GM10248 (cell line): ENCODE data around the gene RRAGD.

Source experiments
- CTCF ChIA-PET: fragments of 300-600 bp; sonication (Branson Sonifier 250); formaldehyde crosslinking; extraction: SDS; loops from one replicate; lab custom pipeline; 2021; ENCODE audit warnings: antibody characterized with exemption; lab: Yijun Ruan, JAX
- POLR2A ChIA-PET: fragments of 350-650 bp; sonication (Branson Sonifier 250); formaldehyde crosslinking; extraction: SDS; loops from one replicate; lab custom pipeline; 2020; ENCODE audit warnings: antibody characterized with exemption; lab: Yijun Ruan, JAX
- DNase-seq: peaks from one replicate; pipeline ENCODE4 v3.0.0; 2012; ENCODE audit errors: extremely low spot score
- CTCF ChIP-seq: IDR thresholded peaks from 2 replicates; pipeline ENCODE4 v1.5.1; 2012; ENCODE audit warnings: mild to moderate bottlenecking, low read depth; ENCODE audit errors: extremely low read depth, missing control alignments, control extremely low read depth

The RRAGD gene

GRCh38 chr6:89378628-89379027 is 33.4 kb downstream of the RRAGD start:
- ChIA-PET CTCF (interaction anchor here (0.8 to 3.6 kb wide), 4 partner anchors 12 to 232 kb away, joined by 3 to 24 read pairs (median 4); no protein-coding TSS in a partner anchor), POLR2A (no interaction called here)
- no peak for DNase-seq
- TF ChIP-seq CTCF: no peak

DNA sequence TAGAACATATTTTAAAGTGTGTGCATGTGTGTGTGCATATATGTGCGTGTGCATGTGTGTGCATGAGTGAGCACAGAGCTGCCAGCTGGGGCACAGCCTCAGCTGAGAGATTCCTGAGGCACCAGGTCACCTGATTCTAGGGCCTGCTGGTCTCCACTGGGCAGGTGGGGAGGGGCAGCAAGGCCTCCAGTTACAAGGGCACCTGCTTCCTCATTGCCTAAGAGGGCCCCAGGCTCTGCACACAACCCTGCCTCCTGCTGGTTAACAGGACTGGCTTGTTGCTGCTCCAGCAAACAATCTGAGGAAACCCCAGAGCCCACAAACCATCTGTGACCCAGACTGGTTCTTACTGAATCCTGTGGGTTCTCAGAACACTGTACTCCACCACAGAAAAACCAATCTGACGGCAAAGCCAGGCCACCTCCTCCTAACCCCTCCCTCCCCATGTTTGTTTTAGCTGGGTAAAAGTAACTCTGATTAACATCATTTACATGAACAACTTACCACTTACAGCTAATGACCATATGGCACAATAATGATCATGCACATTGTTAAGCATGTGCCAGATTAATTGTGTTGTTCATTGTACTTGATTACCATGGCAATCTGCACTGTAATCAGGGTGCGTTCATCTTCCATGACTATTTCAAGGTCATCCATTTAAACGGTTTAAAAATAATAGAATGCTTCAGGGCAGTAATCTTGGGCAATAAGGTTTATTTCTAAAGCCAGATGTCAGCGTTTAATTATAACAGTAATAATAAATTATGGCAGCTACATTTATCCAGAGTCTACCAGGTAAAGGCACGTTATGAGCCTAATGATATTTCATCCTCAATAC is 36.4 kb downstream of the RRAGD start:
- ChIA-PET POLR2A (no interaction called here), CTCF (interaction anchor here (0.9 to 2.1 kb wide), 12 partner anchors 8 to 393 kb away, joined by 3 to 10 read pairs (median 4); partner anchors contain the start of gene ANKRD6)
- DNase-seq: peak; percentile 49
- peak; percentile 47 for TF ChIP-seq CTCF

- no peak for TF ChIP-seq CTCF
- CTCF ChIA-PET: interaction anchor here (0.7 to 3.5 kb wide), 60 partner anchors 8 to 466 kb away, joined by 3 to 50 read pairs (median 6); partner anchors contain the start of genes LYRM2, RNGTT, RRAGD and UBE2J1
- peak; percentile 32 for DNase-seq
- POLR2A ChIA-PET: interaction anchor here (0.5 kb wide), 1 partner anchor 20 kb away, joined by 3 read pairs; the partner anchor contains the start of gene UBE2J1
These were observed 39.6 kb downstream of the RRAGD start for GRCh38 chr6:89372506-89372901.

DNA sequence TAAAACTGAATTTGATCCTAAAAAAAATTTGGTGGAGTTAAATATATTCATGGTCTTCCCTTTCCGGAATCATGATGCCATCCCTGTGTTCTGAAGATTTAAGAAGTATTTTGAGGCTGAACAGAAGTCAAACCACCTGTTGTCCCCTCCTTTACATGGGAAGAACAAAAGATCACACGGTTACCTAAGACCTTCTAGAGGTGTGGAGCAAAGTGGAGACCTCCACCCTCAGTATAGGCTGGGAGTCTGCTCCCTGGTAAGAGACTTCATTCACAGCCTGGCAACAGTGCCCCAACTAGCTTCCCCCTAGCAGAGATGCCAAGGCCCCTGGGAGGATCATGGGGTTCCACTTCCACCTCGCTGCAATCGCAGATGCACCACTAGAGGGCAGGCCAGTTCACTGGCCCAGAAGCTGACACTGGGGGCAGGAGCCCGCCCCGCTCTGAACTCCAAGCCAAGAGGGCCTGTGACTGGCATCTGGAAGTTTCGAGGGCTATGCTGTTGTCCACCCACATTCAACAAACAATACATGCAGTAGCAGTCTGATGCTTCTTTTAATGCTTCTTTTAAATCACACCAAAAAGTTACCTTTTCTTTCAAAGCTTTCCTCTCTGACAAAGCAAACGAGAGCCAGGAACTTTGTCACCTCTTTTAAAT is 40.1 kb downstream of the RRAGD start:
- peak; percentile 98 for TF ChIP-seq CTCF
- ChIA-PET POLR2A (interaction anchor here (0.5 kb wide), 1 partner anchor 19 kb away, joined by 3 read pairs; the partner anchor contains the start of gene UBE2J1), CTCF (interaction anchor here (0.5 to 3.5 kb wide), 69 partner anchors 9 to 465 kb away, joined by 3 to 50 read pairs (median 5); partner anchors contain the start of genes LYRM2, RNGTT, RRAGD and UBE2J1)
- DNase-seq: peak; percentile 75

DNA sequence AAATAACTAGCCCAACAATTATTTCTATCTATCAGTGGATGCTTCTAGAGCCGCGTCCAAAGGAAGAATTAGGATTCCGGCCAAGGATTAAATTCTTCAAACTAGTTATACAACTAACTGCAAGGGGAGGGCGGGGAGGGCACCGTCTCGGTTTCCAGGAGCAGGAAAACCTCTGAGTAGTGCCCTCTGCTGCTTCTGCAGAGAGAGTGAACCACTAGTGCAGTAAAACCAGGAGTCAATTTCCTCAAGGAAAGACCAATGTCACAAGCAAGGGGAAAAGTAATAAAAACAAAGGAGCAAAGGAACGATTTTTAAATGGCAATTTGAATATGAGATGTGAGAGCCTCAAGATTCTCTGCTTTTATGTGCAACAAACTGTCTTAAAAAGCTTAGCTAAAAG is 43.1 kb downstream of the RRAGD start:
- no peak for DNase-seq
- POLR2A ChIA-PET: no interaction called here
- peak; percentile 25 for TF ChIP-seq CTCF
- CTCF ChIA-PET: interaction anchor here (0.7 to 5.2 kb wide), 10 partner anchors 8 to 386 kb away, joined by 3 to 75 read pairs (median 10); partner anchors contain the start of genes LYRM2 and UBE2J1

- DNase-seq: peak; percentile 35
- peak; percentile 79 for TF ChIP-seq CTCF
- ChIA-PET CTCF (interaction anchor here (0.9 to 5.2 kb wide), 15 partner anchors 9 to 441 kb away, joined by 3 to 75 read pairs (median 5); partner anchors contain the start of genes ANKRD6, LYRM2, RRAGD and UBE2J1), POLR2A (interaction anchor here (0.5 to 0.6 kb wide), 2 partner anchors 176 to 287 kb away, joined by 3 read pairs; no protein-coding TSS in a partner anchor)
These were observed 44.0 kb downstream of the RRAGD start for GRCh38 chr6:89368107-89368506.
